GM19395 (cell line): Measurements from ENCODE around the gene TMEM156.
"Not testable (repeated sequence)": the region's sequence is repeated elsewhere in the genome, so short reads cannot be mapped to it uniquely, and the experiment has no call there.

ENCODE experiments used
- ATAC-seq: cut with Tn5 transposase; IDR thresholded peaks from one replicate; pipeline ENCODE4 v1.9.1; 2021; ENCODE audit warnings: mild to moderate bottlenecking, moderate library complexity; ENCODE audit not compliant: unreplicated experiment

Gene TMEM156

GRCh38 chr4:38995660-38996005, 36.6 kb downstream of the TMEM156 start:
- ATAC-seq, result no peak

GRCh38 chr4:38994135-38994534, 38.1 kb downstream of the TMEM156 start:
- no peak for ATAC-seq

GRCh38 chr4:38993683-38994082, 38.5 kb downstream of the TMEM156 start:
- no peak for ATAC-seq

GRCh38 chr4:38990241-38990640, 42.0 kb downstream of the TMEM156 start:
- no peak for ATAC-seq

GRCh38 chr4:38989487-38989886, 42.7 kb downstream of the TMEM156 start:
- no peak for ATAC-seq

- ATAC-seq, result not testable (repeated sequence)
These were observed 43.9 kb downstream of the TMEM156 start for GRCh38 chr4:38988353-38988752.

- no peak for ATAC-seq
These were observed 44.7 kb downstream of the TMEM156 start for GRCh38 chr4:38987491-38987890.

GRCh38 chr4:38985410-38986100, 46.7 kb downstream of the TMEM156 start:
- ATAC-seq, result no peak

GRCh38 chr4:38983787-38984598, 48.2 kb downstream of the TMEM156 start:
- ATAC-seq, result no peak

- ATAC-seq, result no peak
These were observed 48.9 kb downstream of the TMEM156 start for GRCh38 chr4:38983291-38983690.

- no peak for ATAC-seq
These were observed 49.7 kb downstream of the TMEM156 start for GRCh38 chr4:38982361-38983095.

- ATAC-seq, result peak; percentile 55
These were observed 51.1 kb downstream of the TMEM156 start for GRCh38 chr4:38980903-38981676.

GRCh38 chr4:38979511-38980230, 52.5 kb downstream of the TMEM156 start:
- ATAC-seq, result no peak

GRCh38 chr4:38979081-38979480, 53.1 kb downstream of the TMEM156 start:
- ATAC-seq, result no peak

- no peak for ATAC-seq
These were observed 55.9 kb downstream of the TMEM156 start for GRCh38 chr4:38976308-38976707.

GRCh38 chr4:38968668-38969067, 63.5 kb downstream of the TMEM156 start:
- no peak for ATAC-seq

GRCh38 chr4:38967260-38968095, 64.7 kb downstream of the TMEM156 start:
- no peak for ATAC-seq

- ATAC-seq, result no peak
These were observed 66.3 kb downstream of the TMEM156 start for GRCh38 chr4:38965866-38966265.
